K562 (cell line): ENCODE data around the gene TIMP2. TPM values are rescaled to one million over a fixed set of nuclear protein-coding genes. Genes with fewer than 3 reads are reported as not detected.

ENCODE experiments used
- JUND ChIP-seq, 2 experiments: IDR thresholded peaks; 2 replicates in 1 of 2; 3 replicates in 1 of 2; pipeline ENCODE4 v1.6.1; 2011; ENCODE audit warnings: borderline replicate concordance in 2 of 2, low read depth in 2 of 2, low read length in 2 of 2, improper control_type of control experiment in 1 of 2, missing biosample characterization in 1 of 2, missing genetic modification characterization in 1 of 2, missing genetic modification reagents in 1 of 2
- MECOM ChIP-seq: fragments of 250-450 bp; sonication (Bioruptor Pico); IDR thresholded peaks from 2 replicates; pipeline ENCODE4 v1.8.0; 2022; ENCODE audit warnings: inconsistent platforms
- NCOA6 ChIP-seq: fragments of 450-650 bp; IDR thresholded peaks from 2 replicates; pipeline ENCODE4 v1.6.1; 2017; ENCODE audit warnings: mild to moderate bottlenecking
- OTX1 ChIP-seq: fragments of 450-650 bp; formaldehyde crosslinking; IDR thresholded peaks from 2 replicates; pipeline ENCODE4 v1.4.0; 2022; ENCODE audit warnings: mild to moderate bottlenecking
- POLR2AphosphoS2 ChIP-seq: IDR thresholded peaks from 2 replicates; pipeline ENCODE4 v1.6.1; 2012; ENCODE audit warnings: low read length, improper control_type of control experiment
- PRMT5 ChIP-seq: sonication (generic); formaldehyde crosslinking; IDR thresholded peaks from 2 replicates; pipeline ENCODE4 v1.5.0; 2020; ENCODE audit warnings: missing genetic modification reagents
- RBBP5 ChIP-seq: fragments of 200-600 bp; sonication (generic); IDR thresholded peaks from 2 replicates; pipeline ENCODE4 v1.6.1; 2012; ENCODE audit warnings: borderline replicate concordance, mild to moderate bottlenecking, low read length, control low read depth, inconsistent platforms; ENCODE audit not compliant: insufficient read depth, poor library complexity, severe bottlenecking
- ZEB2 ChIP-seq: fragments of 450-650 bp; IDR thresholded peaks from 2 replicates; pipeline ENCODE4 v1.6.1; 2016
- polyA plus RNA-seq, 8 experiments: library from polyadenylated mRNA; depleted of rRNA in 4 of 8; stranded (reverse) in 5 of 8; unstranded in 3 of 8; fragments of >200 nt; fragmentation: Nextera tagmentation in 2 of 8; fragmentation: Illumina TruSeq in 1 of 8; extraction: Ambion mirVana in 2 of 8; extraction: Trizol in 1 of 8; gene quantifications; 2 replicates each; pipeline versions ENCODE4 v1.2.1 to v1.2.3, GENCODE V29; 2011 to 2014; ENCODE audit warnings: inconsistent platforms in 1 of 8, missing spikeins in 1 of 8
- total RNA-seq, 7 experiments: library from RNA; depleted of rRNA in 6 of 7; stranded (reverse); fragments of >200 nt in 6 of 7; fragmentation: Illumina TruSeq in 2 of 7; extraction: Trizol in 2 of 7; gene quantifications; 2 replicates each; pipeline versions ENCODE4 v1.2.1 to v1.2.3, GENCODE V29; 2011 to 2021; ENCODE audit warnings: low replicate concordance in 1 of 7
- TF ChIP-seq, protein P1 (sequence below): fragments of 450-650 bp; IDR thresholded peaks from 2 replicates; pipeline ENCODE4 v1.6.1; 2016; ENCODE audit warnings: low read depth
- TF ChIP-seq, protein P2 (sequence below): fragments of 450-650 bp; IDR thresholded peaks from 2 replicates; pipeline ENCODE4 v1.6.1; 2017; ENCODE audit warnings: antibody characterized with exemption

TIMP2 gene
- total and polyA plus RNA-seq, 9 of the 15 experiments (the other 6 are each of a cell fraction or from before 2014, with no cell fraction given): 0.55 TPM; not detected in 8

DNA sequence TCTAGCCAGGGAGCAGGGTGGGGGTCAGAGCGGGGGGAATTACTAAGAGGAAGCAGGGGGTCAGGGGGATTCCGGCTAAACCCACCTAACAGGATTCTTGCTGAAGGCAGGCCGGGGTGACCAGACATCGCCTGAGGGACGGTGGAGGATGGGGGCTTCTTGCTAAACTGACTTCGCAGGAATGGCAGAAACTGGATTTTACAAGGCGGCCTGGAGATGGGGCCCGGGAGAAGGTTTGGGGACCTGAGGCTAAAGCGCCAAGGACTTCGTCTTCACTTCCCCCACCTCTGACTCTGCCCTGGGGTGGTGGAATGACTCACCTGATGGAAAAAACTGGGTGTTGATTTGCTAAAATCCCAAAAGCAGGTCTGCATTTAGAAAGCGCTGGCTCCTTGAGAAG lies 31.1 kb upstream of the TIMP2 start (continued):
- TF ChIP-seq, protein P1, sequence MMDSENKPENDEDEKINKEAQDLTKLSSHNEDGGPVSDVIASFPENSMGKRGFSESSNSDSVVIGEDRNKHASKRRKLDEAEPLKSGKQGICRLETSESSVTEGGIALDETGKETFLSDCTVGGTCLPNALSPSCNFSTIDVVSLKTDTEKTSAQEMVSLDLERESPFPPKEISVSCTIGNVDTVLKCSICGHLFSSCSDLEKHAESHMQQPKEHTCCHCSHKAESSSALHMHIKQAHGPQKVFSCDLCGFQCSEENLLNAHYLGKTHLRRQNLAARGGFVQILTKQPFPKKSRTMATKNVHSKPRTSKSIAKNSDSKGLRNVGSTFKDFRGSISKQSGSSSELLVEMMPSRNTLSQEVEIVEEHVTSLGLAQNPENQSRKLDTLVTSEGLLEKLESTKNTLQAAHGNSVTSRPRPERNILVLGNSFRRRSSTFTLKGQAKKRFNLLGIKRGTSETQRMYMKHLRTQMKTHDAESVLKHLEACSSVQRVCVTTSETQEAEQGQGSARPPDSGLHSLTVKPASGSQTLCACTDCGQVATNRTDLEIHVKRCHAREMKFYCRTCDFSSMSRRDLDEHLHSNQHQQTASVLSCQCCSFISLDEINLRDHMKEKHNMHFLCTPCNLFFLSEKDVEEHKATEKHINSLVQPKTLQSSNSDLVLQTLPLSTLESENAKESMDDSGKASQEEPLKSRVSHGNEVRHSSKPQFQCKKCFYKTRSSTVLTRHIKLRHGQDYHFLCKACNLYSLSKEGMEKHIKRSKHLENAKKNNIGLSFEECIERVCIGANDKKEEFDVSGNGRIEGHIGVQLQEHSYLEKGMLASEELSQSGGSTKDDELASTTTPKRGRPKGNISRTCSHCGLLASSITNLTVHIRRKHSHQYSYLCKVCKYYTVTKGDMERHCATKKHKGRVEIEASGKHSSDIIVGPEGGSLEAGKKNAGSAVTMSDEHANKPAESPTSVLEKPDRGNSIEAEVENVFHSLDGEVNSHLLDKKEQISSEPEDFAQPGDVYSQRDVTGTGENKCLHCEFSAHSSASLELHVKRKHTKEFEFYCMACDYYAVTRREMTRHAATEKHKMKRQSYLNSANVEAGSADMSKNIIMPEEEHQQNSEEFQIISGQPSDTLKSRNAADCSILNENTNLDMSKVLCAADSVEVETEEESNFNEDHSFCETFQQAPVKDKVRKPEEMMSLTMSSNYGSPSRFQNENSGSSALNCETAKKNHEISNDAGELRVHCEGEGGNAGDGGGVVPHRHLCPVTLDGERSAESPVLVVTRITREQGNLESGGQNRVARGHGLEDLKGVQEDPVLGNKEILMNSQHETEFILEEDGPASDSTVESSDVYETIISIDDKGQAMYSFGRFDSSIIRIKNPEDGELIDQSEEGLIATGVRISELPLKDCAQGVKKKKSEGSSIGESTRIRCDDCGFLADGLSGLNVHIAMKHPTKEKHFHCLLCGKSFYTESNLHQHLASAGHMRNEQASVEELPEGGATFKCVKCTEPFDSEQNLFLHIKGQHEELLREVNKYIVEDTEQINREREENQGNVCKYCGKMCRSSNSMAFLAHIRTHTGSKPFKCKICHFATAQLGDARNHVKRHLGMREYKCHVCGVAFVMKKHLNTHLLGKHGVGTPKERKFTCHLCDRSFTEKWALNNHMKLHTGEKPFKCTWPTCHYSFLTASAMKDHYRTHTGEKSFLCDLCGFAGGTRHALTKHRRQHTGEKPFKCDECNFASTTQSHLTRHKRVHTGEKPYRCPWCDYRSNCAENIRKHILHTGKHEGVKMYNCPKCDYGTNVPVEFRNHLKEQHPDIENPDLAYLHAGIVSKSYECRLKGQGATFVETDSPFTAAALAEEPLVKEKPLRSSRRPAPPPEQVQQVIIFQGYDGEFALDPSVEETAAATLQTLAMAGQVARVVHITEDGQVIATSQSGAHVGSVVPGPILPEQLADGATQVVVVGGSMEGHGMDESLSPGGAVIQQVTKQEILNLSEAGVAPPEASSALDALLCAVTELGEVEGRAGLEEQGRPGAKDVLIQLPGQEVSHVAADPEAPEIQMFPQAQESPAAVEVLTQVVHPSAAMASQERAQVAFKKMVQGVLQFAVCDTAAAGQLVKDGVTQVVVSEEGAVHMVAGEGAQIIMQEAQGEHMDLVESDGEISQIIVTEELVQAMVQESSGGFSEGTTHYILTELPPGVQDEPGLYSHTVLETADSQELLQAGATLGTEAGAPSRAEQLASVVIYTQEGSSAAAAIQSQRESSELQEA: no peak
- TF ChIP-seq ZEB2: no peak
- TF ChIP-seq JUND (IDR thresholded peaks at IDR 0.05; ENCODE audit: borderline replicate concordance, low read depth, low read length): no peak
- TF ChIP-seq JUND (tag; IDR thresholded peaks at IDR 0.05; ENCODE audit: borderline replicate concordance, low read depth, low read length): no peak
- no peak for TF ChIP-seq RBBP5
- TF ChIP-seq, protein P2, sequence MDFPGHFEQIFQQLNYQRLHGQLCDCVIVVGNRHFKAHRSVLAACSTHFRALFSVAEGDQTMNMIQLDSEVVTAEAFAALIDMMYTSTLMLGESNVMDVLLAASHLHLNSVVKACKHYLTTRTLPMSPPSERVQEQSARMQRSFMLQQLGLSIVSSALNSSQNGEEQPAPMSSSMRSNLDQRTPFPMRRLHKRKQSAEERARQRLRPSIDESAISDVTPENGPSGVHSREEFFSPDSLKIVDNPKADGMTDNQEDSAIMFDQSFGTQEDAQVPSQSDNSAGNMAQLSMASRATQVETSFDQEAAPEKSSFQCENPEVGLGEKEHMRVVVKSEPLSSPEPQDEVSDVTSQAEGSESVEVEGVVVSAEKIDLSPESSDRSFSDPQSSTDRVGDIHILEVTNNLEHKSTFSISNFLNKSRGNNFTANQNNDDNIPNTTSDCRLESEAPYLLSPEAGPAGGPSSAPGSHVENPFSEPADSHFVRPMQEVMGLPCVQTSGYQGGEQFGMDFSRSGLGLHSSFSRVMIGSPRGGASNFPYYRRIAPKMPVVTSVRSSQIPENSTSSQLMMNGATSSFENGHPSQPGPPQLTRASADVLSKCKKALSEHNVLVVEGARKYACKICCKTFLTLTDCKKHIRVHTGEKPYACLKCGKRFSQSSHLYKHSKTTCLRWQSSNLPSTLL: no peak
- TF ChIP-seq POLR2AphosphoS2: no peak
- TF ChIP-seq OTX1 (CRISPR knock-in tag): no peak
- no peak for TF ChIP-seq MECOM (CRISPR knock-in tag)
- TF ChIP-seq PRMT5: no peak
- no peak for TF ChIP-seq NCOA6
